Keratinocyte (primary cell): Measurements from ENCODE around the gene KLHL29. TPM values are rescaled to one million over a fixed set of nuclear protein-coding genes. Genes with fewer than 3 reads are reported as not detected.

Source experiments
- DNase-seq: peaks from one replicate; pipeline ENCODE4 v3.0.0-alpha.2; 2011; ENCODE audit warnings: low read depth, missing footprints, low spot score
- FAIRE-seq: peaks from 2 replicates; lab custom pipeline; 2011; peaks lifted over from hg19 to GRCh38; lab: Jason Lieb, UNC
- H2AFZ ChIP-seq: 2 replicates; pipeline ENCODE4 v1.6.0; 2012; ENCODE audit warnings: low read length, control low read depth, inconsistent platforms; ENCODE audit not compliant: control insufficient read depth
- H3K27ac ChIP-seq: 2 replicates; pipeline ENCODE4 v1.5.1; 2011; ENCODE audit warnings: low read length; ENCODE audit not compliant: control insufficient read depth, insufficient read depth
- H3K27me3 ChIP-seq: 3 replicates; pipeline ENCODE4 v1.6.0; 2011; ENCODE audit warnings: low read length; ENCODE audit not compliant: control insufficient read depth, insufficient read depth; ENCODE audit errors: extremely low read depth
- H3K36me3 ChIP-seq, 2 experiments: 2 replicates in 1 of 2; 3 replicates in 1 of 2; pipeline ENCODE4 v1.5.1; 2011; ENCODE audit warnings: low read length in 2 of 2, mild to moderate bottlenecking in 1 of 2; ENCODE audit not compliant: control insufficient read depth in 2 of 2, insufficient read depth in 2 of 2; ENCODE audit errors: extremely low read depth in 1 of 2
- H3K4me1 ChIP-seq: 3 replicates; pipeline ENCODE4 v1.5.1; 2011; ENCODE audit warnings: low read length; ENCODE audit not compliant: control insufficient read depth, insufficient read depth; ENCODE audit errors: extremely low read depth
- H3K4me2 ChIP-seq: 3 replicates; pipeline ENCODE4 v1.6.0; 2011; ENCODE audit warnings: low read depth, low read length; ENCODE audit not compliant: control insufficient read depth, insufficient read depth; ENCODE audit errors: extremely low read depth
- H3K4me3 ChIP-seq, 3 experiments: fragments of 200-600 bp in 1 of 3; sonication (generic) in 1 of 3; 2 replicates in 2 of 3; 3 replicates in 1 of 3; pipeline ENCODE4 v1.5.1; 2011 to 2016; ENCODE audit warnings: low read length in 3 of 3, mild to moderate bottlenecking in 3 of 3, control low read depth in 2 of 3, inconsistent platforms in 1 of 3, low read depth in 1 of 3, mixed read lengths in 1 of 3, mixed run types in 1 of 3, moderate library complexity in 1 of 3; ENCODE audit not compliant: control insufficient read depth in 2 of 3, insufficient read depth in 2 of 3; ENCODE audit errors: extremely low read depth in 1 of 3
- H3K79me2 ChIP-seq: 2 replicates; pipeline ENCODE4 v1.6.0; 2012; ENCODE audit warnings: low read length; ENCODE audit not compliant: control insufficient read depth, insufficient read depth
- H3K9ac ChIP-seq: 3 replicates; pipeline ENCODE4 v1.6.0; 2011; ENCODE audit warnings: low read length; ENCODE audit not compliant: control insufficient read depth, insufficient read depth; ENCODE audit errors: extremely low read depth
- H3K9me1 ChIP-seq: 3 replicates; pipeline ENCODE4 v1.6.0; 2011; ENCODE audit warnings: low read length; ENCODE audit not compliant: control insufficient read depth, insufficient read depth; ENCODE audit errors: extremely low read depth
- H3K9me3 ChIP-seq: 2 replicates; pipeline ENCODE4 v1.5.1; 2012; ENCODE audit warnings: low read depth, low read length; ENCODE audit not compliant: control insufficient read depth
- H4K20me1 ChIP-seq: 3 replicates; pipeline ENCODE4 v1.6.0; 2011; ENCODE audit warnings: low read length; ENCODE audit not compliant: control insufficient read depth, insufficient read depth; ENCODE audit errors: extremely low read depth
- EZH2 ChIP-seq: IDR thresholded peaks from one replicate; pipeline ENCODE4 v1.6.1; 2012; ENCODE audit warnings: inconsistent platforms, mild to moderate bottlenecking, low read length, moderate library complexity
- dilution Hi-C: fragments of 300-500 bp; cut with MboI; formaldehyde crosslinking; loops from one replicate; pipeline ENCODE4 v1.7.0; 2020; ENCODE audit warnings: low sequenced_read_pairs; ENCODE audit not compliant: extremely low pct_ligation_motif_present
- polyA plus RNA-seq, 5 experiments: library from polyadenylated mRNA; depleted of rRNA in 3 of 5; stranded (reverse) in 3 of 5; stranded (forward) in 1 of 5; unstranded in 1 of 5; fragments of >200 nt; gene quantifications; 1 replicate in 1 of 5; 2 replicates in 3 of 5; 3 replicates in 1 of 5; pipeline versions ENCODE4 v1.2.1 to v1.2.3, GENCODE V29; 2011 to 2012; ENCODE audit warnings: missing spikeins in 2 of 5, low read depth in 1 of 5, low replicate concordance in 1 of 5
- TF ChIP-seq, protein P1 (sequence below), 3 experiments: IDR thresholded peaks in 1 of 3; conservative IDR thresholded peaks in 1 of 3; optimal IDR thresholded peaks in 1 of 3; 2 replicates in 2 of 3; 3 replicates in 1 of 3; pipeline versions ENCODE3 to v1.5.1; 2011; ENCODE audit warnings: low read length in 3 of 3, mild to moderate bottlenecking in 3 of 3, moderate library complexity in 2 of 3, control low read depth in 1 of 3, inconsistent platforms in 1 of 3; ENCODE audit not compliant: insufficient read depth in 2 of 3; ENCODE audit errors: extremely low read depth in 1 of 3

The KLHL29 gene
- polyA plus RNA-seq, 1 donor (not counting 4 experiments of a cell fraction or from before 2014, with no cell fraction given), result 4.7 TPM

DNA sequence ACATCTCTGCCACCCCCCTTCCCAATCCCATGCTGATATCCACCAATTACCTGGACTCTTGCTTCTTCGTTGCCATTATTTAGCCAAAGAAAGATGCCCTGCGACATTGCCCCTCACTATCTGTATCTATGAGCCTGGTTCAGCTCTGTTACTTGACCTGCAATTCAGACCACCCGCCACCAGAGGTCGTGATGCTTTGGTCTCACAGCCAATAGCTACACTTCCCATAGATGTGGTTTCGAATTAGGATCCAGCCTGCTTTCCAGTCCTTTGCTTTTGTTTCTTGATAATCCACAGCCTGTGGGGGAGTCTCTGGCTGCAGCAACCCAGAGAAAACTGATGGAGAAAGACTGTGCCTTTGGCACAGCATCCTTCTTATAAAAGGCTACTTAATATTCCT is 239.4 kb downstream of the KLHL29 start:
- DNase-seq, result no peak
- no peaks in the 10 kb centered on the region for H4K20me1 ChIP-seq
- no peak overlapping the region for H2AFZ ChIP-seq
- no peaks in the 10 kb centered on the region for H3K36me3 ChIP-seq
- no peaks in the 10 kb centered on the region for H3K9me3 ChIP-seq
- H3K4me1 ChIP-seq, result no peaks in the 10 kb centered on the region
- no peak overlapping the region for H3K27ac ChIP-seq
- no peak overlapping the region for H3K9ac ChIP-seq
- no peaks in the 10 kb centered on the region for H3K79me2 ChIP-seq
- FAIRE-seq, result no peak
- dilution Hi-C loops, result no loop called here
- no peak overlapping the region for H3K4me2 ChIP-seq
- no peaks in the 10 kb centered on the region for H3K9me1 ChIP-seq
- TF ChIP-seq, protein P1, sequence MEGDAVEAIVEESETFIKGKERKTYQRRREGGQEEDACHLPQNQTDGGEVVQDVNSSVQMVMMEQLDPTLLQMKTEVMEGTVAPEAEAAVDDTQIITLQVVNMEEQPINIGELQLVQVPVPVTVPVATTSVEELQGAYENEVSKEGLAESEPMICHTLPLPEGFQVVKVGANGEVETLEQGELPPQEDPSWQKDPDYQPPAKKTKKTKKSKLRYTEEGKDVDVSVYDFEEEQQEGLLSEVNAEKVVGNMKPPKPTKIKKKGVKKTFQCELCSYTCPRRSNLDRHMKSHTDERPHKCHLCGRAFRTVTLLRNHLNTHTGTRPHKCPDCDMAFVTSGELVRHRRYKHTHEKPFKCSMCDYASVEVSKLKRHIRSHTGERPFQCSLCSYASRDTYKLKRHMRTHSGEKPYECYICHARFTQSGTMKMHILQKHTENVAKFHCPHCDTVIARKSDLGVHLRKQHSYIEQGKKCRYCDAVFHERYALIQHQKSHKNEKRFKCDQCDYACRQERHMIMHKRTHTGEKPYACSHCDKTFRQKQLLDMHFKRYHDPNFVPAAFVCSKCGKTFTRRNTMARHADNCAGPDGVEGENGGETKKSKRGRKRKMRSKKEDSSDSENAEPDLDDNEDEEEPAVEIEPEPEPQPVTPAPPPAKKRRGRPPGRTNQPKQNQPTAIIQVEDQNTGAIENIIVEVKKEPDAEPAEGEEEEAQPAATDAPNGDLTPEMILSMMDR (optimal IDR thresholded peaks at IDR 0.05 in 1 of 3, IDR thresholded peaks at IDR 0.05 in 1 of 3, conservative IDR thresholded peaks at IDR 0.05 in 1 of 3; ENCODE audit: extremely low read depth in 1 of 3, insufficient read depth in 2 of 3, low read length in 3 of 3), result peak; percentile 34 to 65 (median 63)
- no peak for TF ChIP-seq EZH2
- no peak overlapping the region for H3K4me3 ChIP-seq
- no peaks in the 10 kb centered on the region for H3K27me3 ChIP-seq

DNA sequence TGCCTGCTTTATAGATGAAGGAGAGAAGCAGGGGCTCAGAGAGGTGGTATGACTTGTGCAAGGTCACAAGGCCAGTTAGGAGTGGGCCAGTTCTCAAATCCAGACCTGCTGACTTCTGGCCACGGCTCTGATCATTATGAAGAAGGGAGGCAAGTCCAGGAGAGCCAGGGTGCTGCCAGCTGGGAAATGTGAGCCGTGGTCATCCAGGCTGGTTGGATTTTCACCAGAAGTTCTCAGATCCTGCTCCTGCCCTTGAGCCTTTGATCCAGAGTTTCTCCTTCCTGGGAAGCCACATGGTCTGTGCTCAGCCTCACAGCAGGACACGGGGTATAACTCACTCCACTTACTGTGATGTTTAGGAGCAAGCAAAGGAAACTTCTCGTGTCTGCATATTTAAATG is 239.9 kb downstream of the KLHL29 start:
- FAIRE-seq, result no peak
- no peak overlapping the region for H3K9ac ChIP-seq
- H3K27ac ChIP-seq, result no peak overlapping the region
- no peak for DNase-seq
- H3K79me2 ChIP-seq, result no peaks in the 10 kb centered on the region
- H3K4me3 ChIP-seq, result no peak overlapping the region
- no peaks in the 10 kb centered on the region for H3K9me1 ChIP-seq
- dilution Hi-C loops, result no loop called here
- no peak overlapping the region for H3K4me2 ChIP-seq
- TF ChIP-seq, protein P1 (optimal IDR thresholded peaks at IDR 0.05 in 1 of 3, IDR thresholded peaks at IDR 0.05 in 1 of 3, conservative IDR thresholded peaks at IDR 0.05 in 1 of 3; ENCODE audit: extremely low read depth in 1 of 3, insufficient read depth in 2 of 3, low read length in 3 of 3), result no peak
- TF ChIP-seq EZH2, result no peak
- no peaks in the 10 kb centered on the region for H3K4me1 ChIP-seq
- H4K20me1 ChIP-seq, result no peaks in the 10 kb centered on the region
- no peaks in the 10 kb centered on the region for H3K9me3 ChIP-seq
- H3K36me3 ChIP-seq, result no peaks in the 10 kb centered on the region
- H2AFZ ChIP-seq, result no peak overlapping the region
- no peaks in the 10 kb centered on the region for H3K27me3 ChIP-seq
